Ascending aorta (tissue), 2 donors: ENCODE data around the gene KIZ. TPM values are rescaled to one million over a fixed set of nuclear protein-coding genes. Genes with fewer than 3 reads are reported as not detected.

Experiments
- DNase-seq, 2 donors: peaks; one replicate each; pipeline ENCODE4 v3.0.0-alpha.2; 2019; ENCODE audit warnings: low spot score in 2 of 2
- H3K27ac ChIP-seq, 2 donors: fragments of 200-600 bp; sonication (generic); one replicate each; pipeline ENCODE4 v1.5.1; 2016 to 2017; ENCODE audit warnings: mild to moderate bottlenecking in 1 of 2
- H3K27me3 ChIP-seq: fragments of 200-600 bp; sonication (generic); one replicate; pipeline ENCODE4 v1.5.1; 2017
- H3K36me3 ChIP-seq, 2 donors: fragments of 200-600 bp; sonication (generic); one replicate each; pipeline ENCODE4 v1.5.1; 2016
- H3K4me1 ChIP-seq, 2 donors: fragments of 200-600 bp; sonication (generic); one replicate each; pipeline ENCODE4 v1.5.1; 2016 to 2017; ENCODE audit warnings: mild to moderate bottlenecking in 1 of 2
- H3K4me3 ChIP-seq, 2 donors: fragments of 200-600 bp; sonication (generic); one replicate each; pipeline ENCODE4 v1.5.1; 2016 to 2017; ENCODE audit warnings: mild to moderate bottlenecking in 1 of 2
- H3K9me3 ChIP-seq, 2 donors: fragments of 200-600 bp; sonication (generic); one replicate each; pipeline ENCODE4 v1.5.1; 2016
- CTCF ChIP-seq, 3 experiments: fragments of 200-600 bp in 2 of 3; fragments of 450-650 bp in 1 of 3; sonication (generic) in 2 of 3; IDR thresholded peaks; one replicate each; pipeline ENCODE4 v1.5.1; 2016 to 2019; ENCODE audit warnings: antibody characterized with exemption in 3 of 3, mild to moderate bottlenecking in 1 of 3, moderate library complexity in 1 of 3
- intact Hi-C: fragments of 100-400 bp; cut with DNase I; formaldehyde crosslinking; loops from one replicate; pipeline ENCODE4 v1.15.1; 2023
- total RNA-seq: library from RNA; depleted of rRNA; stranded (reverse); fragments of >200 nt; gene quantifications from one replicate; pipeline ENCODE4 v1.1.0, GENCODE V29; 2016

Gene KIZ
- total RNA-seq, 1 donor from 2014 or later = 7.8 TPM

GRCh38 chr20:21206584-21206983 is 80.7 kb downstream of the KIZ start:
- Histone ChIP-seq H3K4me3 (no peak overlapping the region), H3K27ac (no peak overlapping the region), H3K4me1 (no peaks in the 10 kb centered on the region), H3K9me3 (no peaks in the 10 kb centered on the region), H3K27me3 (no peaks in the 10 kb centered on the region), H3K36me3 (peaks cover 0 to 9% of the 10 kb centered on the region in 2 donors)
- intact Hi-C loops = no loop called here
- no peak for DNase-seq
- TF ChIP-seq CTCF (IDR thresholded peaks at IDR 0.05) = no peak

- Histone ChIP-seq H3K27ac (no peak overlapping the region), H3K27me3 (no peaks in the 10 kb centered on the region), H3K9me3 (no peaks in the 10 kb centered on the region), H3K36me3 (peaks cover 0 to 9% of the 10 kb centered on the region in 2 donors), H3K4me1 (no peaks in the 10 kb centered on the region), H3K4me3 (no peak overlapping the region)
- no peak for TF ChIP-seq CTCF (IDR thresholded peaks at IDR 0.05)
- DNase-seq = no peak
- intact Hi-C loops = no loop called here
Observed at GRCh38 chr20:21208999-21209398, 83.1 kb downstream of the KIZ start.

- no peaks in the 10 kb centered on the region for H3K9me3 ChIP-seq
- intact Hi-C loops = no loop called here
- no peak for TF ChIP-seq CTCF (IDR thresholded peaks at IDR 0.05)
- H3K27ac ChIP-seq = no peak overlapping the region
- H3K27me3 ChIP-seq = no peaks in the 10 kb centered on the region
- no peak overlapping the region for H3K4me3 ChIP-seq
- no peak for DNase-seq
- H3K36me3 ChIP-seq = peaks cover 0 to 9% of the 10 kb centered on the region in 2 donors
- no peaks in the 10 kb centered on the region for H3K4me1 ChIP-seq
Observed at GRCh38 chr20:21209668-21210067, 83.8 kb downstream of the KIZ start.

- Histone ChIP-seq H3K36me3 (peaks cover 0 to 9% of the 10 kb centered on the region in 2 donors), H3K4me3 (no peak overlapping the region), H3K9me3 (no peaks in the 10 kb centered on the region), H3K27me3 (no peaks in the 10 kb centered on the region), H3K4me1 (no peaks in the 10 kb centered on the region), H3K27ac (no peak overlapping the region)
- no peak for TF ChIP-seq CTCF (IDR thresholded peaks at IDR 0.05)
- intact Hi-C loops = no loop called here
- DNase-seq = no peak
Observed at GRCh38 chr20:21213691-21214090, 87.8 kb downstream of the KIZ start.

- H3K27me3 ChIP-seq = no peaks in the 10 kb centered on the region
- no peaks in the 10 kb centered on the region for H3K9me3 ChIP-seq
- H3K4me3 ChIP-seq = no peak overlapping the region
- intact Hi-C loops = no loop called here
- no peak overlapping the region for H3K27ac ChIP-seq
- TF ChIP-seq CTCF (IDR thresholded peaks at IDR 0.05) = no peak
- H3K36me3 ChIP-seq = peaks cover 0 to 9% of the 10 kb centered on the region in 2 donors
- no peaks in the 10 kb centered on the region for H3K4me1 ChIP-seq
- no peak for DNase-seq
Observed at GRCh38 chr20:21214431-21214830, 88.5 kb downstream of the KIZ start.

- Histone ChIP-seq H3K4me1 (no peaks in the 10 kb centered on the region), H3K27me3 (no peaks in the 10 kb centered on the region), H3K36me3 (peaks cover 0 to 9% of the 10 kb centered on the region in 2 donors), H3K4me3 (no peak overlapping the region), H3K9me3 (no peaks in the 10 kb centered on the region), H3K27ac (no peak overlapping the region)
- no peak for DNase-seq
- TF ChIP-seq CTCF (IDR thresholded peaks at IDR 0.05) = no peak
- intact Hi-C loops = no loop called here
Observed at GRCh38 chr20:21219686-21220085, 93.8 kb downstream of the KIZ start.
